AG09309 (cell line): ENCODE measurements around the gene TSSC4.

Experiments
- DNase-seq: peaks from one replicate; pipeline ENCODE4 v3.0.0-alpha.2; 2010; ENCODE audit warnings: low read depth
- H3K4me3 ChIP-seq: 2 replicates; pipeline ENCODE4 v1.5.1; 2011; ENCODE audit warnings: mild to moderate bottlenecking, low read depth, low read length, moderate library complexity; ENCODE audit not compliant: control insufficient read depth
- CTCF ChIP-seq: IDR thresholded peaks from 2 replicates; pipeline ENCODE4 v1.5.1; 2011; ENCODE audit warnings: mild to moderate bottlenecking, low read depth, low read length, inconsistent platforms; ENCODE audit not compliant: insufficient read depth, control insufficient read depth; ENCODE audit errors: missing control alignments

TSSC4 gene

GRCh38 chr11:2382129-2382517 is 18.4 kb upstream of the TSSC4 start:
- no peak for DNase-seq
- no peak overlapping the region for H3K4me3 ChIP-seq
- no peak for TF ChIP-seq CTCF

- H3K4me3 ChIP-seq, result no peak overlapping the region
- no peak for DNase-seq
- TF ChIP-seq CTCF, result no peak
Observed at GRCh38 chr11:2382936-2383851, 17.4 kb upstream of the TSSC4 start.

GRCh38 chr11:2383852-2384804 is 16.4 kb upstream of the TSSC4 start:
- no peak for TF ChIP-seq CTCF
- DNase-seq, result no peak
- no peak overlapping the region for H3K4me3 ChIP-seq

GRCh38 chr11:2385156-2386151 is 15.1 kb upstream of the TSSC4 start:
- no peak for TF ChIP-seq CTCF
- H3K4me3 ChIP-seq, result no peak overlapping the region
- DNase-seq, result no peak

GRCh38 chr11:2386591-2386990 is 14.0 kb upstream of the TSSC4 start:
- TF ChIP-seq CTCF, result no peak
- H3K4me3 ChIP-seq, result no peak overlapping the region
- no peak for DNase-seq
